NOMO-1 treated with DMSO at 0.1 percent for 48 hours (cell line): ENCODE measurements around the gene ABCA6.

Experiments used
- DNase-seq: peaks from one replicate; lab custom pipeline; 2025; ENCODE audit not compliant: unreplicated experiment; lab: John Stamatoyannopoulos, UW

Gene ABCA6

GRCh38 chr17:69050999-69051775 lies 90.5 kb downstream of the ABCA6 start:
- DNase-seq = peak; percentile 6

- no peak for DNase-seq
Observed at GRCh38 chr17:69048634-69049033, 93.1 kb downstream of the ABCA6 start.

GRCh38 chr17:69047368-69048263 lies 94.1 kb downstream of the ABCA6 start:
- peak; percentile 96 for DNase-seq

- no peak for DNase-seq
Observed at GRCh38 chr17:69046121-69046807, 95.4 kb downstream of the ABCA6 start.

GRCh38 chr17:69045646-69046045 lies 96.0 kb downstream of the ABCA6 start:
- no peak for DNase-seq

- no peak for DNase-seq
Observed at GRCh38 chr17:69044371-69044770, 97.3 kb downstream of the ABCA6 start.

- DNase-seq = no peak
Observed at GRCh38 chr17:69043098-69043734, 98.5 kb downstream of the ABCA6 start.

GRCh38 chr17:69042308-69042707 lies 99.4 kb downstream of the ABCA6 start:
- no peak for DNase-seq

- no peak for DNase-seq
Observed at GRCh38 chr17:69031839-69032238, 109.9 kb downstream of the ABCA6 start.

GRCh38 chr17:69030169-69030568 lies 111.5 kb downstream of the ABCA6 start:
- DNase-seq = peak; percentile 12
